ENCODE data around the gene HOOK2. TPM values are rescaled to one million over a fixed set of nuclear protein-coding genes. Genes with fewer than 3 reads are reported as not detected.

HOOK2 gene
- total and polyA plus RNA-seq, 2 of the 4 experiments (the other 2 are of a cell fraction) = 7.5 to 21.6 TPM

DNA sequence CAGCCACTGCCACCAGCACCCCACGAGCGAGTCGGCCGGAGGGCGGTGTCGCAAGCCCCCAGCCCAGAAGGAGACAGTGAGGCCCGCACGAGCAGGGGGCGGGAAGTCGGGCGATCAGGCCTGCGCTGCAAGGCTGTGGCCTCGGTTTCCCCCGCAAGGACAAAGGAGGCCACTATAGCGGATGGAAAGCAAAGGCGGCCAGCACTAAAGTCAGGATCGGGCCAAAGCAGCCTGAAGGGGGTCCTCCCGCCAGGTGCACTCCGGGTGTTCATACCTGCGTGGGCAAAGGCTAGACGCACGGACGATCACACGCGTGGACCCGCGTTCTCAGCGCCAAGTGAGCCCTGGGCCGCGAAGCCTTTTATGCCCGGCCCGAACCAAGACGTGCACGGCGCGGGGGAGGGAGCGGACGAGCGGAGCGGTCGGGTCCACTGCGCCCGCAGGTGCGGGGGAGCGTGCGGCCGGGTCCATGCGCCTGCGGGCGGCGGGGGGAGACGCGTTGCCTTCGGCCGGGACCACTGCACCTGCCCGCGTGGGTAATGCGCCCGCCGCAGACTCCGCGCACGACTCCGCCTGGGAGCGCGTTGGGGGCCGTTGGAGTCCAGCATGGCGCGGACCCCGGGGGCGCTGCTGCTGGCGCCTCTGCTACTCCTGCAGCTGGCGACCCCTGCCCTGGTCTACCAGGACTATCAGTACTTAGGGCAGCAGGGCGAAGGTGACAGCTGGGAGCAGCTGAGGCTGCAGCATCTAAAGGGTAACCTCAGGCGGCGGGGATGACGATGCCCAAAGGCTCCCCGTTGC, 26.3 kb upstream of the HOOK2 start, which contains the start of the genes PRDX2 and THSD8:
Gene PRDX2 (minus strand): TSS at position 335 of the 801 bp plus-strand sequence. CDS start 539 bp downstream, outside the sequence.
Gene THSD8 (plus strand): TSS at position 604 of the 801 bp plus-strand sequence. CDS start 3 bp downstream, at position 607.
- Histone ChIP-seq H3K9me3 (ENCODE audit: control insufficient read depth, insufficient read depth, low read length) (no peaks in the 10 kb centered on the region), H4K20me1 (ENCODE audit: insufficient read depth, low read length) (no peaks in the 10 kb centered on the region), H2BK120ac (ENCODE audit: low read depth, low read length) (no peak within 1 kb of the TSS), H4K5ac (ENCODE audit: low read depth, low read length) (peak within 1 kb of the TSS; percentile 50; the same call in 1 of the 2 replicates), H3K4me1 (ENCODE audit: control insufficient read depth, insufficient read depth, low read length) (peaks cover 6% of the 10 kb centered on the region), H4K8ac (ENCODE audit: low read depth in 2 of 2, low read length in 2 of 2) (peak within 1 kb of the TSS; percentile 82 to 92), H2BK20ac (ENCODE audit: low read depth, low read length) (no peak within 1 kb of the TSS), H3K14ac (replicated peaks; ENCODE audit: low read depth, low read length) (peak within 1 kb of the TSS; percentile 92), H2AK5ac (ENCODE audit: low read depth, low read length) (peak within 1 kb of the TSS; percentile 76), H3K4me2 (ENCODE audit: low read depth, low read length) (peak within 1 kb of the TSS; percentile 92), H3K56ac (ENCODE audit: extremely low read depth, insufficient read depth, low read length) (no peak within 1 kb of the TSS; the same call in 1 of the 2 replicates), H3K36me3 (ENCODE audit: control insufficient read depth, insufficient read depth, low read length) (peaks cover 9% of the 10 kb centered on the region), H3K27ac (ENCODE audit: insufficient read depth, low read length) (peak within 1 kb of the TSS; percentile 78), H3K4me3 (ENCODE audit: insufficient read depth, low read depth, low read length) (peak within 1 kb of the TSS; percentile 90), H2AK9ac (replicated peaks; ENCODE audit: low read depth, low read length, poor library complexity) (peak within 1 kb of the TSS; percentile 88), H3K23ac (ENCODE audit: low read depth, low read length) (peak within 1 kb of the TSS; percentile 94), H4K91ac (ENCODE audit: insufficient read depth, low read depth, low read length) (peak within 1 kb of the TSS; percentile 35; the same call in 1 of the 2 replicates), H2BK15ac (ENCODE audit: low read depth, low read length) (no peak within 1 kb of the TSS), H3K4ac (ENCODE audit: low read depth, low read length) (peak within 1 kb of the TSS; percentile 57), H3K18ac (ENCODE audit: low read depth, low read length) (peak within 1 kb of the TSS; percentile 45), H3K27me3 (ENCODE audit: control insufficient read depth, insufficient read depth, low read length) (no peaks in the 10 kb centered on the region), H3K79me1 (ENCODE audit: low read depth in 1 of 2, low read length in 2 of 2) (peaks cover 4 to 24% of the 10 kb centered on the region in 2 experiments; a peak in 3 of 4 replicates), H2BK5ac (ENCODE audit: low read depth, low read length, poor library complexity, severe bottlenecking) (peak within 1 kb of the TSS; percentile 44), H2AFZ (replicated peaks; ENCODE audit: low read length, poor library complexity) (peak within 1 kb of the TSS; percentile 98), H3K9ac (ENCODE audit: low read depth, low read length) (peak within 1 kb of the TSS; percentile 95), H3K9me1 (ENCODE audit: insufficient read depth, low read length) (peaks cover 5% of the 10 kb centered on the region; the same call in 1 of the 2 replicates)
- intact Hi-C loops (cut with micrococcal nuclease) = no loop called here
- POLR2A ChIA-PET (ENCODE audit: unreplicated experiment) = interaction anchor here (0.8 to 0.9 kb wide), 2 partner anchors 10 kb away, joined by 3 read pairs; partner anchors contain the start of gene JUNB
- peak; percentile 84 for ATAC-seq (ENCODE audit: low read depth)
- dilution Hi-C loops (cut with HindIII; ENCODE audit: low sequenced_read_pairs, unreplicated experiment) = no loop called here
- CTCF ChIA-PET = interaction anchor here (0.7 to 1.1 kb wide), 2 partner anchors 34 to 45 kb away, joined by 3 to 5 read pairs; no protein-coding TSS in a partner anchor
- no TSS peak for BruUV-seq (replicated peaks)
- in situ Hi-C loops (cut with MboI; ENCODE audit: low sequenced_read_pairs) = loop anchor here (5.0 kb wide), 1 partner anchor 34 kb away; no protein-coding TSS in a partner anchor
- 0% methylated on average over 49 of the region's 78 CpGs; no CpG with 5 or more reads in 1 of the 2 experiments for WGBS, 2 experiments (ENCODE audit: extremely low coverage in 2 of 2, insufficient read length in 1 of 2)
- DNase-seq = peak; percentile 65
- TF ChIP-seq BHLHE40 (IDR thresholded peaks at IDR 0.05; ENCODE audit: low read depth, low read length) (peak; percentile 97), MAFK (IDR thresholded peaks at IDR 0.05; ENCODE audit: low read depth, low read length) (no peak), CEBPB (IDR thresholded peaks at IDR 0.05; ENCODE audit: low read depth, low read length) (no peak), ELK1 (IDR thresholded peaks at IDR 0.05; ENCODE audit: borderline replicate concordance, low read depth, low read length) (no peak), RAD21 (IDR thresholded peaks at IDR 0.05; ENCODE audit: low read length) (no peak), POLR2A (IDR thresholded peaks at IDR 0.05; ENCODE audit: low read depth, low read length) (peak; percentile 92), RFX5 (IDR thresholded peaks at IDR 0.05; ENCODE audit: low read depth, low read length) (no peak), SMC3 (IDR thresholded peaks at IDR 0.05; ENCODE audit: low read depth, low read length) (no peak), NFE2L2 (IDR thresholded peaks at IDR 0.05; ENCODE audit: low read depth, low read length) (no peak), MAZ (IDR thresholded peaks at IDR 0.05; ENCODE audit: borderline replicate concordance, low read depth, low read length) (peak; percentile 69; the same call in 1 of the 2 replicates), FOS (IDR thresholded peaks at IDR 0.05; ENCODE audit: low read depth, low read length) (no peak), RCOR1 (IDR thresholded peaks at IDR 0.05; ENCODE audit: insufficient replicate concordance, low read length) (no peak), MXI1 (IDR thresholded peaks at IDR 0.05; ENCODE audit: borderline replicate concordance, low read depth, low read length) (no peak), CHD1 (IDR thresholded peaks at IDR 0.05; ENCODE audit: low read depth, low read length) (peak; percentile 98; the same call in 1 of the 2 replicates)
- TF ChIP-seq, protein P1, sequence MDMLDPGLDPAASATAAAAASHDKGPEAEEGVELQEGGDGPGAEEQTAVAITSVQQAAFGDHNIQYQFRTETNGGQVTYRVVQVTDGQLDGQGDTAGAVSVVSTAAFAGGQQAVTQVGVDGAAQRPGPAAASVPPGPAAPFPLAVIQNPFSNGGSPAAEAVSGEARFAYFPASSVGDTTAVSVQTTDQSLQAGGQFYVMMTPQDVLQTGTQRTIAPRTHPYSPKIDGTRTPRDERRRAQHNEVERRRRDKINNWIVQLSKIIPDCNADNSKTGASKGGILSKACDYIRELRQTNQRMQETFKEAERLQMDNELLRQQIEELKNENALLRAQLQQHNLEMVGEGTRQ (IDR thresholded peaks at IDR 0.05; ENCODE audit: low read depth, low read length) = no peak
